Uterus (tissue), 2 donors: Measurements from ENCODE around the gene ASB1.

Source experiments
- CTCF ChIP-seq, 4 experiments: fragments of 200-600 bp in 2 of 4; fragments of 450-650 bp in 2 of 4; sonication (generic) in 2 of 4; IDR thresholded peaks; one replicate each; pipeline ENCODE4 v1.5.1; 2016 to 2019; ENCODE audit warnings: antibody characterized with exemption in 4 of 4, mild to moderate bottlenecking in 2 of 4, moderate library complexity in 1 of 4
- POLR2A ChIP-seq, 2 donors: fragments of 450-650 bp; IDR thresholded peaks; one replicate each; pipeline ENCODE4 v1.6.1; 2016; ENCODE audit warnings: antibody characterized with exemption in 2 of 2, mild to moderate bottlenecking in 1 of 2, moderate library complexity in 1 of 2

GRCh38 chr2:238492840-238493239, 66.1 kb downstream of the ASB1 start:
- TF ChIP-seq CTCF (IDR thresholded peaks at IDR 0.05) (no peak), POLR2A (IDR thresholded peaks at IDR 0.05) (no peak)
